ENCODE measurements around the gene LSM10. TPM values are rescaled to one million over a fixed set of nuclear protein-coding genes. Genes with fewer than 3 reads are reported as not detected.
A peak's percentile ranks its signal among the peaks of the same experiment; 100 is the strongest.

Gene LSM10
- total and polyA plus RNA-seq, 9 of the 15 experiments (the other 6 are each of a cell fraction or from before 2014, with no cell fraction given), result 13.2 to 146 (median 68.9) TPM

- Histone ChIP-seq H2AFZ (ENCODE audit: low read depth, low read length) (peak overlapping the region; percentile 58), H3K36me3 (ENCODE audit: control insufficient read depth, insufficient read depth, low read length) (no peaks in the 10 kb centered on the region), H3K4me1 (replicated peaks in 1 of 2; ENCODE audit: control insufficient read depth in 2 of 2, insufficient read depth in 2 of 2, low read length in 2 of 2) (peaks cover 0 to 3% of the 10 kb centered on the region in 2 experiments; a peak in 2 of 5 replicates), H3K27ac (ENCODE audit: extremely low read depth, low read depth, low read length) (no peak overlapping the region), H3K4me3 (no peak overlapping the region), H3K79me2 (ENCODE audit: control insufficient read depth, insufficient read depth, low read length) (no peaks in the 10 kb centered on the region), H3K9me3 (replicated peaks; ENCODE audit: control insufficient read depth, insufficient read depth, low read depth, low read length) (no peaks in the 10 kb centered on the region), H3K9ac (ENCODE audit: insufficient read depth in 1 of 2, low read depth in 2 of 2, low read length in 2 of 2) (no peak overlapping the region), H3K9me1 (ENCODE audit: control insufficient read depth, insufficient read depth, low read length) (no peaks in the 10 kb centered on the region), H3K4me2 (ENCODE audit: insufficient read depth, low read length) (no peak overlapping the region), H3K27me3 (ENCODE audit: control insufficient read depth in 2 of 2, insufficient read depth in 2 of 2, low read length in 2 of 2) (no peaks in the 10 kb centered on the region), H4K20me1 (replicated peaks; ENCODE audit: control insufficient read depth, insufficient read depth, low read length) (no peaks in the 10 kb centered on the region)
- intact Hi-C loops (cut with micrococcal nuclease) (loop anchor here (1.0 to 10.0 kb wide), 6 partner anchors 52 to 320 kb away; partner anchors contain the start of gene TRAPPC3), in situ Hi-C loops (cut with MboI) (loop anchor here (5.0 kb wide), 2 partner anchors 73 to 318 kb away; no protein-coding TSS in a partner anchor)
- BruUV-seq (replicated peaks), result no TSS peak
- FAIRE-seq (no peak), DNase-seq (ENCODE audit: extremely low read depth in 1 of 4, low spot score in 3 of 4) (no peak), ATAC-seq (no peak)
- POLR2A ChIA-PET, result interaction anchor here (0.6 to 1.3 kb wide), 4 partner anchors 13 to 306 kb away, joined by 3 to 4 read pairs (median 3); partner anchors contain the start of gene MRPS15
- WGBS (ENCODE audit: insufficient coverage, low coverage, missing lambda C conversion rate), result 47% methylated on average over 5 of the region's 5 CpGs
- CTCF ChIA-PET (ENCODE audit: low intra/inter-chr PET ratio), result interaction anchor here (1.1 to 3.0 kb wide), 4 partner anchors 65 to 320 kb away, joined by 3 to 27 read pairs (median 17); no protein-coding TSS in a partner anchor
- no peak for TF ChIP-seq ZBTB12 (CRISPR knock-in tag; IDR thresholded peaks at IDR 0.05)
- no peak for TF ChIP-seq ZBTB2 (IDR thresholded peaks at IDR 0.05)
- TF ChIP-seq NFATC3 (IDR thresholded peaks at IDR 0.05), result no peak; the same call in 1 of the 2 replicates
- no peak for TF ChIP-seq CEBPG (CRISPR knock-in tag; IDR thresholded peaks at IDR 0.05)
- TF ChIP-seq CEBPG (tag; conservative IDR thresholded peaks at IDR 0.05 in 1 of 2, IDR thresholded peaks at IDR 0.05 in 1 of 2), result no peak
- no peak for TF ChIP-seq ESRRB (CRISPR knock-in tag; IDR thresholded peaks at IDR 0.05; ENCODE audit: borderline replicate concordance)
- TF ChIP-seq FIP1L1 (IDR thresholded peaks at IDR 0.05; ENCODE audit: low read depth, low read length, poor library complexity, severe bottlenecking), result no peak
- no peak for TF ChIP-seq ZNF76 (CRISPR knock-in tag; IDR thresholded peaks at IDR 0.05; ENCODE audit: borderline replicate concordance)
- TF ChIP-seq ZC3H11A (IDR thresholded peaks at IDR 0.05; ENCODE audit: low read depth, low read length), result no peak
- no peak for TF ChIP-seq TSHZ1 (CRISPR knock-in tag; IDR thresholded peaks at IDR 0.05)
- TF ChIP-seq CSDE1 (IDR thresholded peaks at IDR 0.05), result no peak
- no peak for TF ChIP-seq STAT6 (CRISPR knock-in tag; IDR thresholded peaks at IDR 0.05)
- no peak for TF ChIP-seq HNRNPL (IDR thresholded peaks at IDR 0.05; ENCODE audit: low read depth, low read length)
- no peak for TF ChIP-seq ELF4 (CRISPR knock-in tag; IDR thresholded peaks at IDR 0.05)
Observed at GRCh38 chr1:36420409-36420808, 22.7 kb upstream of the LSM10 start.

Measured in K562 (cell line).